ENCODE results near the gene SEMA3A.
"Not testable (repeated sequence)": the region's sequence is repeated elsewhere in the genome, so short reads cannot be mapped to it uniquely, and the experiment has no call there.

The SEMA3A gene

GRCh38 chr7:84060000-84060399 is 134.6 kb downstream of the SEMA3A start:
- DNase-seq (ENCODE audit: low read depth): no peak

DNA sequence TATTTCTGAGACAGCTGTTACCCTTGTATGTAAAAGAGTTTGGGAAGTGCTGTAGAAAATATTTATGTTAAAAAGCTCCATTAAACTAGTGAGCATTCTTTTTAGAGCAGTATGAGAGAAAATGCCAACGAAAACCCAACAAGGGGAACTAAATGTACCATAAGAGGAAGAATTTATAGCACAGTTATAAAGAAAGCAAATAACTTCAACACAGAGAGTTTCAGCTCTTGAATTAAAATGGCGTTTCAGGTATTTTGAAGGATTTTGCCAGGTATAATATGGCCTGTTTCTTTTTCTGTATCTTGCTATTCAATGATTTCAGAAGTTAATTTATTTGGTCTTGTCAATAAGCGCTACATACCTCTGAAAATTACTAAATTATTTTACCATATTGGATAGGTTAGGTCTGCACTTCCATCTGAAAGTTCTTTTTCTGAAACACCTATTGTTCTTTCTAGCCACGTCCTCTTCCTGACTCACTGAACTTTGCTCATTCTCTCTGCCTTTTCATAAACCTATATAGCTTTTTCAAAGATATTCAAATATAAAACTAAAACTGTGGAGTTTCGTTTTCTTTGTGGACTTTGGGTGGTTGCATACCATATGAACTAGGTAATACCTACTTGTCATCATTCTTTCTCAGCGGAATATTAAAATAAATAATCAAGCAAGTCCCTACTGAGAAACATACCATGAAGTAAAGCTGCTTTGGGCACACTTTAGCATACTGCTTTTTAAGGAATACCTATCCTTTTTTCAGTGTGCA is 136.1 kb downstream of the SEMA3A start:
- DNase-seq (ENCODE audit: low read depth): no peak

- no peak for DNase-seq (ENCODE audit: low read depth)
These were observed 137.0 kb downstream of the SEMA3A start for GRCh38 chr7:84057576-84057975.

DNA sequence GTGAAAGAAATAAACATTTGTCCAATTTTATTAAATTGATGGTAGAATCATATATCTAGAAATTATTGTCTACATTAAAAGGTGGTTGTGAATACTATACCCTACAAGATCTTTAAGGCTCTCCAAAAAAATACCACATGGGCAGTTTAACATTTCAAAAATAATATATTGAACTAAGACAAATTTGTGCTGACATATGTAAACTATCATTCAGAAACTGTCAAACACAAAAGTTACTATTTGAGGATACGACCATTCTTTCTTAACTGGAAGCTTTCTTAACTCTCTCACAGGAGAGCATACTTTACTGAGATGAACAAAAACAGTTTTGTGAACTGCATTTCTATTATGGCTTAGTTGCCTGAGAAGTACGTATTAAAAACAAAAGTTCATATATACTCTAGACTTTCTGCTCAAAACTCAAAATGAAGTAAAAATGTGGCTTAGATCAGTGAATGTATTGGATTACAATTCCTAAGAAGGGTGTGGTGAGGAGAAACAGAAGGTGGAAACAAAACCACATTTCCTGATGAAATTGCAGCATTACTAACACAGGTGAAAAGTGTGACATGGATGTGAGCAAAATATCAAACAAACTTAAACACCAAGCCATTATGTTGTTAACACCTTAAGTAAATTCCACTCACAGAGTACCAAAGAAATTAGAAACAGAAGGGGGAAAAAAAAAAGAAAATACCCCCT is 138.5 kb downstream of the SEMA3A start:
- no peak for DNase-seq (ENCODE audit: low read depth)

- DNase-seq (ENCODE audit: low read depth): not testable (repeated sequence)
These were observed 139.4 kb downstream of the SEMA3A start for GRCh38 chr7:84055199-84055598.

DNA sequence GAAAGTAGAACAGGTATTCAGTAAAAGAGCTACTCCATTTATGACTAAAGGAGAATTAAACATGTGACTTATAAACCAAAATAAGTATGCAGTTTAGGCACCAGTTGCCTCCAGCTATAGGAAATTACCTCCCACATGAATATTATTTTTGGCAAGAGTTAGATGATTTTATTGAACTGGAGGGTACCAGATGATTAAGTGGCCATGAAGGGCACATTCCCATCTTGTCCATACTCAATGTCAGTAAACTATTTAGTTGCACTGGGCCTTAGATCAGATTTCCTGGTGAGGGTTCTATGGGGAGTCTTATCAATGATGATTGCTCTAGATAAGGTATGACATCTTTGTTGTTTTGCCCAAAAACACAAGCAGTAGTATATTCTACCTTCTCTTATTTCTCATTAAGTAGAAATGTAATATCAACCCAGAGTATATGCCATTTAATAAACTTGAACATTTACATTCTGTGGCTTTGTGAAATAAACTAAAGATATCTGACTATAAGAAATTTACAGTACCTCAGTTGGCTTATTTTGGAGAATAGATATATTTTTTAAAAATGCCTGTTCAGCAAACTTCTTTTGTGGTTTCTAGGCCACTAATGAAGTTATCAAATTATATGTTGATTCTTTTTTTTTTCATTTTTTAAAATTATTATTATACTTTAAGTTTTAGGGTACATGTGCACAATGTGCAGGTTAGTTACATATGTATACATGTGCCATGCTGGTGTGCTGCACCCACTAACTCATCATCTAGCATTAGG is 145.3 kb downstream of the SEMA3A start:
- no peak for DNase-seq (ENCODE audit: low read depth)

GRCh38 chr7:84047085-84047484 is 147.5 kb downstream of the SEMA3A start:
- no peak for DNase-seq (ENCODE audit: low read depth)

GRCh38 chr7:84044834-84045233 is 149.8 kb downstream of the SEMA3A start:
- no peak for DNase-seq (ENCODE audit: low read depth)

GRCh38 chr7:84043661-84044191 is 150.9 kb downstream of the SEMA3A start:
- DNase-seq (ENCODE audit: low read depth): no peak

DNA sequence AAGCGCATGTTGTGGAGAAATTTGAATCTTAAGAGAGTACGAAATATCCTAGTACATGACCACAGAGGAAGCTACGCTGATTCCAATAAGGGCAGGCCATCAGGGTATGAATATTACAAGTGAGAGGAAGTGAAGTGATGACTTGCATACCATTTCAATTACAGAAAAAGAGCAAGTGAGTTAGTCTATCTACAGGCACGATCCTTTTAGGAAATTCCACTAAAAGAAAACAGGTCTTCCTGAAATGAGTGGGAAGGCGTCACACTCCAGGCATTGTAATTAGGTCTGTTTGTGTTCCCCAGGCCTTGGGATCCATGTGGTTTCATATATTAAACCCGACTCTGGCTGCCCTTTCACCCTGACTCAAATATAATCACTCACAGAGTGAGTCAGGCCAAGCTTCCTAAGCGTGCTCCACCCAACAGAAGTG is 152.5 kb downstream of the SEMA3A start:
- DNase-seq (ENCODE audit: low read depth): no peak

DNA sequence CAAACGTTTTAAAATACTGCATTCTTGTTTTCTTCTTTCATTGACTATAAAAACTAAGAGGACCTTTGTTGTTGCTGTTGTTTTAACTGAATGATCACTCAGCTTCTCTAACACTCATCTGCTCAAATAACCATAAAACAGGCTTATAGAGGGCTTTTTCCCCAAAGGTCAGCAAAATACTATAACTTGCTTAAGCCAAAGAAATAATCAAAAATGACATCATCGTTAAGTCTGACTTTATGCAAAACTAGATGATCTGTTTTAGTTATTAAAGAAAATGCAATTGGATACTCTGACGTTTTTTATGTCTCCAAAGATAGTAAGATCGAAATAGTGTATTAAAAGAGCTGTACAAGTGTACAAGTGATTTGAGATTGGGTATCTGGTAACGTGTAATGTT is 152.9 kb downstream of the SEMA3A start:
- DNase-seq (ENCODE audit: low read depth): no peak

- DNase-seq (ENCODE audit: low read depth): no peak
These were observed 154.2 kb downstream of the SEMA3A start for GRCh38 chr7:84040355-84040754.

- DNase-seq (ENCODE audit: low read depth): no peak
These were observed 155.2 kb downstream of the SEMA3A start for GRCh38 chr7:84039432-84039831.

DNA sequence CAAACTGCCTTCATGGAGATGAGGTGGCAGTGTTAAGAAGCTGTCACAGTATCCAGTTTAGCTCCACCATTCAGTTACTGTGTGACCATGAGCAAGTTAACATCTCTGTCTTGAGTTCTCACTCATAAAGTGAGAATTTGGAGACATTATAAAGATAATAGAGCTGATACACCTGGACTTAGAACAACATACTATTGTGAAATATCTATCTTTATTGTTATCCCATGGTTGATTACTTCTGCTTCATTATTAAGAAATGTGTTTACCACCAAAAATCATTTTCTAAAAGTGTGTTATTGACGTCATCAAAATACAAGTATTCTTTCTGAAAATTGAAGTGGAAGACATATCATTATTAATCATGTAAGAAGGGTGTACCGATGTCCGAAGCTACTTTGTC is 166.9 kb downstream of the SEMA3A start:
- DNase-seq (ENCODE audit: low read depth): no peak

DNA sequence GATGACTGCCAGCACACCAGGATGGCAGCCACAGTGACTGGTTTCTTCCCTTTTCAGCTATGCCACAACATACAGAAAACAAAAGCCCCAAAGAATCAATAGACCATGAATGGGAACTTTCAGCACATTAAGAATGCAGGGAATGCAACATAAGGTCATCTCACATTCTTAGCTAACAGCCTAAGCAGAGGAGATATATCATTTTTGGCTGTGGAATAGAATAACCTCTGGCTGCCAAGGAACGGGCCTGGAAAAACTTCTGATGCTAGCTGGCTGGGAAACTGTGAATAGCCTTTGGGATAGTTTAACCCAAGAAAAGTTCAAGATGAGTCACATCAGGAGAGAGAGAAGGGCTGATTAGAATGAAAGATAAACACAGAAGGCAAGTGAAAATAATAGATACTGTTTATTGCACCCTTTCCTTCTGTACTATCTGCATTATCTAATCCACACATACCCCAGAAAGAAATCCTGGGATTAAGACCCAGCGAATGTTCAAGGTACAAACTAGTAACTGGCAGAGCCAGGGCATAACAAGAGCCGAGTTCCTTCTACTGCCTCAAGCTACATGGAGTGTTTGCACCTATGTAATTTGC is 169.2 kb downstream of the SEMA3A start:
- DNase-seq (ENCODE audit: low read depth): no peak

DNA sequence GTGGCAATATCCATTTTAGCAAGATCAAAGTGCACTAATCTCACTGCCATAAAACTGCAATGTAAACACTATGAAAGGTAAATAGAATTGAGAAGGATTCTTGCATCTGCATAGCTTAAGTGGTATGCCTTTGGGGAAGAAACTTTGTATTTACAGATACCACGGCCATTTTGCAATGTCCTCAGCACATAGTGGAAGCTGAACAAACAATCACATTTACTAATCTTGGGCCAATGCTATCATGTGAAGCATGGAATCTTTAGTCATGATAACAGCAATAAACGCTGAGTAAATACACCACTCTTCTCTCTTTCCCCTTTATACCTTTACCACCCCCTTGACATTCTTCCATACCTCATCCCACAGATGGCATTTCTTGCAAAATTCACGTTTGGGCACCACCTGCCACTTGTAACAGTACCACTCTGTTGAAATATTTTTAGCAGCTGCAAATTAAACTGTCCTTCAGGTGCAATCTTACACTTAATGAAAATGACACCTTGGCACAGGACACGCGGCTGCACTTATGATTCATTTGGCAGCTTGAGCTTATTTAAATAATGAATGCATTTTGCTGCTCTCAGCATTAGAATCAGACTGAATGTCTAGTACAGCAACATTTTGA is 171.8 kb downstream of the SEMA3A start:
- DNase-seq (ENCODE audit: low read depth): no peak

- no peak for DNase-seq (ENCODE audit: low read depth)
These were observed 172.6 kb downstream of the SEMA3A start for GRCh38 chr7:84022009-84022408.

DNA sequence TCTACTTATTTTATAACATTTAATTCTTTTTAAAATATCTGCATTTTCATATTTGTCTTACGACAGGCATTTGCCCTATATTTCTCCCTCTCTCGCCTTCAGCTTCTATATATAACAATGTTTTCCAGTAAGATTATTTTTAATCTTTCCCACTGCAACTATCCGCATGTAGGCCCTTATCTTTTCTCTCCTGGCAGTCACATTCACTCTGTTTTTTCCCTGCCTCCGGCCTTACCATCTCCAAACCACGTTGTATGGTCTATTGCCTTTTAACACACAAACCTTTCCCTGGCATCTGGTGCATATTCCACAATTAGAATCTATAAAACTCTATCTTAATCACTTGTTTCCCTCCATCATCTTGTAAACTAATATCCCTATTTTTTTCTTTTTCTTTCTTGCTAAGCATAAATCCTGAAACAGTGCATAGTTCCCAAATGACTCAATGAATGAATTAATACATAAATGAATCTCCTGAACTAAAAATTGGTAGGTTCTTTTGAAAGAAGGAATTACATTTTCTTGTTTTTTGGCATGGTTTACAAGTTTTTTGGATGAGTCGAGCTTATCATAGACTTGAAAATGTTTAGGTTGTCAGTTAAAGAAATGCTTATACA is 173.2 kb downstream of the SEMA3A start:
- DNase-seq (ENCODE audit: low read depth): no peak

DNA sequence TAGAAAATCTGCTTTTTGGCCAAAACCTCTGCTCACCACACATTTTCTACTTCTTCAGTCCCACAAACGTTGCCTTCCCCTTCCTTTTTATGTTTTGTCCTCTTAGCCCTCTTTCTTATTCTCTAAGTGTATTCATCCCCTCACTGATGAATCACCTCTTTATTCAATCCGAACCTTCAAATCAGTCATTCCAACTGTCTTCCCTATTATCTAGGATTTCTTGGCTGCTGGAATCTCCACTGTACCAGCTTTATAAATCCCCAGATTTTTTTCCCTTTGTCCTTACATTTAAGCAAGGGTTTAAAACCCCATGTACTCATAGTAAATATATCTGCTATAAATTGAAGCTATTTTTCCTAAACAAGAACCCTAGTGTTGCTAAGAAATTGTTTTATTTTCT is 176.9 kb downstream of the SEMA3A start:
- DNase-seq (ENCODE audit: low read depth): no peak

DNA sequence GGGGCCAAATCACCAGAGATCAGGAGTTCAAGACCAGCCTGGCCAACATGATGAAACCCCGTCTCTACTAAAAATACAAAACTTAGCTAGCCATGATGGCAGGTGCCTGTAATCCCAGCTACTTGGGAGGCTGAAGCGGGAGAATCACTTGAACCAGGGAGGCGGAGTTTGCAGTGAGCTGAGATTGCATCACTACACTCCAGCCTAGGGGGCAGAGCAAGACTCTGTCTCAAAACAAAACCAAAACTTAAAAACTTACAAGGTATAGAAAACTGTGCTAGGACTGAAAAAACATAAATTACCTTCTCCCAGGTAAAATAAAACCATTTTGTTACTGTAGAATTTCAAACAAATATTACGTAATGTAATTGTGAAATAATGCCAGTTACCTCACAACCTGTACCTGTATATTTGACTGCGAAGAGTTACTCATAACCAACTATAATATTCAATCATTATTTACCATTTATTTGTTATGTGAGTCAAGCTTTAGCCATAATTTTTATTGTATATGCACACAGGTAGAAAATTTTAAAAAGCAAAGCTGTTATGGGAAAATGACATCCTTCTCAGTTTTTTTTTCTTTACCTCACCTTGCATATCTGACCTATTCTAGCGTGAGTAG is 180.9 kb downstream of the SEMA3A start:
- DNase-seq (ENCODE audit: low read depth): no peak

- no peak for DNase-seq (ENCODE audit: low read depth)
These were observed 184.8 kb downstream of the SEMA3A start for GRCh38 chr7:84009782-84010181.
